ENCODE measurements around the gene COA6. TPM values are rescaled to one million over a fixed set of nuclear protein-coding genes. Genes with fewer than 3 reads are reported as not detected.

Gene COA6
- total and polyA plus RNA-seq, 8 donors = 8.1 to 167 (median 52.3) TPM

- H3K36me3 ChIP-seq = peaks cover 16 to 90% (median 77%) of the 10 kb centered on the region in 4 donors
- H3K27me3 ChIP-seq = no peaks in the 10 kb centered on the region
- H3K4me1 ChIP-seq = peaks cover 0 to 6% (median under 1%) of the 10 kb centered on the region in 4 donors
- no peak overlapping the region for H3K4me3 ChIP-seq
- 90 to 96% (median 94%) methylated on average over 10 of the region's 10 CpGs for WGBS, 5 donors
- TF ChIP-seq POLR2AphosphoS5 (IDR thresholded peaks at IDR 0.05) (no peak), CTCF (IDR thresholded peaks at IDR 0.05) (no peak), EP300 (IDR thresholded peaks at IDR 0.05) (no peak), POLR2A (IDR thresholded peaks at IDR 0.05) (no peak)
- intact Hi-C loops (cut with DNase I; ENCODE audit: low total_unique reads) = no loop called here
- H3K27ac ChIP-seq = no peak overlapping the region
- no peaks in the 10 kb centered on the region for H3K9me3 ChIP-seq
- no peak for DNase-seq
Observed at GRCh38 chr1:234381699-234382555, 8.7 kb downstream of the COA6 start.

DNA sequence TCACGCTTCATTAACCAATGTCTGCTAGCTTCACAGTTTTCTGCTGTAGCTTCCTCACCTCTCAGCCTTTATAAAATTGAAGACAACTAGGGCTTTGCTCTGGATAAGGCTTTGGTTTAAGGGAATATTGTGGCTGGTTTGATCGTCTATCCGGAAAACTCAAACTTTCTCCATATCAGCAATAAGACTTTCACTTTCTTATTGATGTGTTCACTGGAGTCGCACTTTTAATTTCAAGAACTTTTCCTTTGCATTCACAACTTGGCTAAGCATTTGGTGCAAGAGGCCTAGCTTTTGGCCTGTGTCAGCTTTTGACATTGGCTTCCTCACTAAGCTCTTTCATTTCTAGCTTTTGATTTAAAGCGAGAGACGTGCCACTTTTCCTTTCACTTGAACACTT, 12.9 kb downstream of the COA6 start:
- intact Hi-C loops (cut with DNase I; ENCODE audit: low total_unique reads) = no loop called here
- WGBS, 5 donors = 87 to 97% (median 91%) methylated on average over 6 of the region's 6 CpGs
- H3K9me3 ChIP-seq = no peaks in the 10 kb centered on the region
- H3K27me3 ChIP-seq = no peaks in the 10 kb centered on the region
- H3K4me3 ChIP-seq = no peak overlapping the region
- no peak for DNase-seq
- TF ChIP-seq CTCF (IDR thresholded peaks at IDR 0.05) = no peak
- no peak for TF ChIP-seq POLR2AphosphoS5 (IDR thresholded peaks at IDR 0.05)
- no peak for TF ChIP-seq POLR2A (IDR thresholded peaks at IDR 0.05)
- no peak for TF ChIP-seq EP300 (IDR thresholded peaks at IDR 0.05)
- H3K4me1 ChIP-seq = peaks cover 0 to 6% (median 0%) of the 10 kb centered on the region in 4 donors
- H3K27ac ChIP-seq = no peak overlapping the region
- peaks cover 8 to 61% (median 47%) of the 10 kb centered on the region in 4 donors for H3K36me3 ChIP-seq

GRCh38 chr1:234388094-234388493, 14.8 kb downstream of the COA6 start:
- Histone ChIP-seq H3K4me1 (peaks cover 0 to 6% (median 0%) of the 10 kb centered on the region in 4 donors), H3K27ac (no peak overlapping the region), H3K36me3 (peaks cover 11 to 64% (median 58%) of the 10 kb centered on the region in 4 donors), H3K4me3 (no peak overlapping the region), H3K27me3 (no peaks in the 10 kb centered on the region), H3K9me3 (no peaks in the 10 kb centered on the region)
- DNase-seq = no peak
- 66 to 82% (median 77%) methylated on average over 6 of the region's 6 CpGs for WGBS, 5 donors
- TF ChIP-seq POLR2AphosphoS5 (IDR thresholded peaks at IDR 0.05) = no peak
- TF ChIP-seq CTCF (IDR thresholded peaks at IDR 0.05) = no peak
- no peak for TF ChIP-seq POLR2A (IDR thresholded peaks at IDR 0.05)
- TF ChIP-seq EP300 (IDR thresholded peaks at IDR 0.05) = no peak
- intact Hi-C loops (cut with DNase I; ENCODE audit: low total_unique reads) = no loop called here

DNA sequence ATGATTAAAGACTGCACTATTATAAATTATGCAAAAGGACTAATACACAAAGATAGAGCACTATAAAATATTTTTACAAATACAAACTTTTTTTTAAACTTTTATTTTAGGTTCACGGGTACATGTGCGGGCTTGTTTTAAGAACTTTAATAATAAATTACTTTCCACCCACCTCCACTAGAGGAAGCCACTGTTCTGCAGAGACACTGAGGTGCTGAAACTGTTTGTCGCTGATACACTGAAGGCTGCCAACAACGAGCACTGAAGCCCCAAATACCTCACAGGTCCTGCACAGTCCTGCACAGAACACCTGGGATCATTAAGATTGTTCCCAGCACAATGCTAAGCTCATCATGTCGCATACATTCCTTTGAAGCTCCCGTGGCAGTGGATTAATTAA, 19.9 kb downstream of the COA6 start:
- peaks cover 0 to 6% (median 0%) of the 10 kb centered on the region in 4 donors for H3K4me1 ChIP-seq
- H3K27me3 ChIP-seq = no peaks in the 10 kb centered on the region
- peaks cover 8 to 59% (median 48%) of the 10 kb centered on the region in 4 donors for H3K36me3 ChIP-seq
- no peak overlapping the region for H3K4me3 ChIP-seq
- DNase-seq = no peak
- H3K9me3 ChIP-seq = no peaks in the 10 kb centered on the region
- intact Hi-C loops (cut with DNase I; ENCODE audit: low total_unique reads) = no loop called here
- TF ChIP-seq POLR2A (IDR thresholded peaks at IDR 0.05) (no peak), EP300 (IDR thresholded peaks at IDR 0.05) (no peak), POLR2AphosphoS5 (IDR thresholded peaks at IDR 0.05) (no peak), CTCF (IDR thresholded peaks at IDR 0.05) (no peak)
- WGBS, 5 donors = 88 to 94% (median 91%) methylated on average over 6 of the region's 6 CpGs
- no peak overlapping the region for H3K27ac ChIP-seq

All from stomach (tissue), 9 donors.